ENCODE measurements around the gene ADIPOR2.

ADIPOR2 gene

GRCh38 chr12:1690578-1691122, at the start of gene ADIPOR2:
Gene ADIPOR2 (plus strand): TSS chr12:1691070. CDS start chr12:1754344, 63,274 bp downstream.
- peak; percentile 98 for DNase-seq

GRCh38 chr12:1642513-1642912, 48.4 kb upstream of the ADIPOR2 start:
- no peak for DNase-seq

GRCh38 chr12:1643043-1643442, 47.8 kb upstream of the ADIPOR2 start:
- DNase-seq: no peak

GRCh38 chr12:1643905-1644533, 46.9 kb upstream of the ADIPOR2 start:
- no peak for DNase-seq

GRCh38 chr12:1644534-1645438, 46.1 kb upstream of the ADIPOR2 start:
- DNase-seq: peak; percentile 77

GRCh38 chr12:1645819-1646218, 45.1 kb upstream of the ADIPOR2 start:
- DNase-seq: no peak

- DNase-seq: no peak
These were observed 44.1 kb upstream of the ADIPOR2 start for GRCh38 chr12:1646569-1647284.

GRCh38 chr12:1647285-1647669, 43.6 kb upstream of the ADIPOR2 start:
- no peak for DNase-seq

GRCh38 chr12:1650260-1650977, 40.5 kb upstream of the ADIPOR2 start:
- peak; percentile 51 for DNase-seq

GRCh38 chr12:1650978-1651361, 39.9 kb upstream of the ADIPOR2 start:
- no peak for DNase-seq

GRCh38 chr12:1651946-1652345, 38.9 kb upstream of the ADIPOR2 start:
- DNase-seq: no peak

- DNase-seq: no peak
These were observed 35.6 kb upstream of the ADIPOR2 start for GRCh38 chr12:1655225-1655788.

GRCh38 chr12:1656902-1657301, 34.0 kb upstream of the ADIPOR2 start:
- no peak for DNase-seq

GRCh38 chr12:1657688-1658087, 33.2 kb upstream of the ADIPOR2 start:
- no peak for DNase-seq

GRCh38 chr12:1660304-1661187, 30.3 kb upstream of the ADIPOR2 start:
- DNase-seq: no peak

- DNase-seq: peak; percentile 89
These were observed 29.1 kb upstream of the ADIPOR2 start for GRCh38 chr12:1661553-1662335.

GRCh38 chr12:1662761-1663439, 28.0 kb upstream of the ADIPOR2 start:
- peak; percentile 36 for DNase-seq

- no peak for DNase-seq
These were observed 27.3 kb upstream of the ADIPOR2 start for GRCh38 chr12:1663440-1664132.

- DNase-seq: no peak
These were observed 25.5 kb upstream of the ADIPOR2 start for GRCh38 chr12:1665366-1665765.

Data from fibroblast of skin of right quadriceps (primary cell).